Measurements from ENCODE around the gene BPTF. TPM values are rescaled to one million over a fixed set of nuclear protein-coding genes. Genes with fewer than 3 reads are reported as not detected.
"Not testable (repeated sequence)": the region's sequence is repeated elsewhere in the genome, so short reads cannot be mapped to it uniquely, and the experiment has no call there.

The BPTF gene
- total and polyA plus RNA-seq, 2 experiments from 2014 or later = 50.5 to 83.9 TPM

DNA sequence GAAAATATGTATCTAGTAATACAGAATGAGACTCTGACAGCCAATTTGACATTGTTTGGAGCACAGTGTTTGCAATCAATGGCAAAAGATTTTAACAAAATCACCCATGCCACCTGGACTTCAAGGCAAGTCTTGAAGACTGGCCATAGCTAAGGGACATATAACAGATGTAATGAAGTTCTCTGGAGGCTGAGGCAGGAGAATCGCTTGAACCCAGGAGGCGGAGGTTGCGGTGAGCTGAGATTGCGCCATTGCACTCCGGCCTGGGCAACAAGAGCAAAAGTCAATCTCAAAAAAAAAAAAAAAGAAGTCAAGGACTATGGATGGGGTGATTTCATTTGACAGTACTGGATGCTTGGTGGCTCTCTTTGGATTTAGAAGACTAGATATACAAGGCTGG, 5.6 kb upstream of the BPTF start:
- no peak for DNase-seq (ENCODE audit: low read depth in 1 of 2, low spot score in 1 of 2)
- H3K4me3 ChIP-seq = no peak overlapping the region
- no peaks in the 10 kb centered on the region for H3K4me1 ChIP-seq (ENCODE audit: low read depth)
- H3K27me3 ChIP-seq = no peaks in the 10 kb centered on the region
- H3K36me3 ChIP-seq = no peaks in the 10 kb centered on the region
- no peaks in the 10 kb centered on the region for H3K9me3 ChIP-seq (ENCODE audit: low read depth)
- TF ChIP-seq, protein P1, sequence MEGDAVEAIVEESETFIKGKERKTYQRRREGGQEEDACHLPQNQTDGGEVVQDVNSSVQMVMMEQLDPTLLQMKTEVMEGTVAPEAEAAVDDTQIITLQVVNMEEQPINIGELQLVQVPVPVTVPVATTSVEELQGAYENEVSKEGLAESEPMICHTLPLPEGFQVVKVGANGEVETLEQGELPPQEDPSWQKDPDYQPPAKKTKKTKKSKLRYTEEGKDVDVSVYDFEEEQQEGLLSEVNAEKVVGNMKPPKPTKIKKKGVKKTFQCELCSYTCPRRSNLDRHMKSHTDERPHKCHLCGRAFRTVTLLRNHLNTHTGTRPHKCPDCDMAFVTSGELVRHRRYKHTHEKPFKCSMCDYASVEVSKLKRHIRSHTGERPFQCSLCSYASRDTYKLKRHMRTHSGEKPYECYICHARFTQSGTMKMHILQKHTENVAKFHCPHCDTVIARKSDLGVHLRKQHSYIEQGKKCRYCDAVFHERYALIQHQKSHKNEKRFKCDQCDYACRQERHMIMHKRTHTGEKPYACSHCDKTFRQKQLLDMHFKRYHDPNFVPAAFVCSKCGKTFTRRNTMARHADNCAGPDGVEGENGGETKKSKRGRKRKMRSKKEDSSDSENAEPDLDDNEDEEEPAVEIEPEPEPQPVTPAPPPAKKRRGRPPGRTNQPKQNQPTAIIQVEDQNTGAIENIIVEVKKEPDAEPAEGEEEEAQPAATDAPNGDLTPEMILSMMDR (IDR thresholded peaks at IDR 0.05; ENCODE audit: low read depth, low read length) = no peak
- no peak overlapping the region for H3K27ac ChIP-seq

DNA sequence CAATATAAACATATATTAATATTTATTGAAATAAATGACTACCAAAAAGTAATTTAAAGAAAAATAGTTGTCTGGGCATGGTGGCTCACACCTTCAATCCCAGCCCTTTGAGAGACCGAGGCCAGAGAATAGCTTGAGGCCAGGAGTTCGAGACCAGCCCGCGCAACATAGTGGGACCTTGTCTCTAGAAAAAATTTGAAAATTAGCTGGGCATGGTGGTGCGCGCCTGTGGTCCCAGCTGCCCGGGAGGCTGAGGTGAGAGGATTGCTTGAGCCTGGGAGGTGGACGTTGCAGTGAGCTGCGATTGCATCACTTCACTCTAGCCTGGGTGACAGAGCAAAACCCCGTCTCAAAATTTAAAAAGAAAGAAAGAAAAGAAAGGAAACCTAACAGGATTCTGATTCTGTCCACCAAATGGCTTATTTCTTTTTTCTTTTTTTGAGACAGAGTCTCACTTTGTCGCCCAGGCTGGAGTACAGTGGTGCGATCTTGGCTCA, 3.4 kb upstream of the BPTF start:
- H3K36me3 ChIP-seq = no peaks in the 10 kb centered on the region
- no peaks in the 10 kb centered on the region for H3K27me3 ChIP-seq
- H3K4me1 ChIP-seq (ENCODE audit: low read depth) = no peaks in the 10 kb centered on the region
- H3K27ac ChIP-seq = no peak overlapping the region
- TF ChIP-seq, protein P1 (IDR thresholded peaks at IDR 0.05; ENCODE audit: low read depth, low read length) = no peak
- no peak for DNase-seq (ENCODE audit: low read depth in 1 of 2, low spot score in 1 of 2)
- H3K9me3 ChIP-seq (ENCODE audit: low read depth) = no peaks in the 10 kb centered on the region
- H3K4me3 ChIP-seq = no peak overlapping the region

- Histone ChIP-seq H3K4me1 (ENCODE audit: low read depth) (peaks cover 26% of the 10 kb centered on the region), H3K4me3 (peak overlapping the region; percentile 76), H3K27ac (peak overlapping the region; percentile 96)
- H3K27me3 ChIP-seq; H3K36me3 ChIP-seq; H3K9me3 ChIP-seq (ENCODE audit: low read depth): not testable (repeated sequence)
- peak; percentile 29 to 31 for DNase-seq (ENCODE audit: low read depth in 1 of 2, low spot score in 1 of 2)
Observed at GRCh38 chr17:67825627-67826601, 611 bp downstream of the BPTF start.

GRCh38 chr17:67829331-67829730, 4.0 kb downstream of the BPTF start:
- DNase-seq (ENCODE audit: low read depth in 1 of 2, low spot score in 1 of 2) = no peak
- peak overlapping the region; percentile 8 for H3K4me3 ChIP-seq
- TF ChIP-seq, protein P1 (IDR thresholded peaks at IDR 0.05; ENCODE audit: low read depth, low read length) = no peak

GRCh38 chr17:67830440-67830839, 5.1 kb downstream of the BPTF start:
- H3K27me3 ChIP-seq = no peaks in the 10 kb centered on the region
- peak overlapping the region; percentile 89 for H3K27ac ChIP-seq
- H3K9me3 ChIP-seq (ENCODE audit: low read depth) = no peaks in the 10 kb centered on the region
- H3K36me3 ChIP-seq = no peaks in the 10 kb centered on the region
- DNase-seq (ENCODE audit: low read depth in 1 of 2, low spot score in 1 of 2) = peak; percentile 45 to 64
- peaks cover 31% of the 10 kb centered on the region for H3K4me1 ChIP-seq (ENCODE audit: low read depth)
- TF ChIP-seq, protein P1 (IDR thresholded peaks at IDR 0.05; ENCODE audit: low read depth, low read length) = no peak
- H3K4me3 ChIP-seq = no peak overlapping the region

More at GRCh38 chr17:67829331-67829730, 4.0 kb downstream of the BPTF start:
- H3K9me3 ChIP-seq (ENCODE audit: low read depth) = no peaks in the 10 kb centered on the region
- no peaks in the 10 kb centered on the region for H3K36me3 ChIP-seq
- peaks cover 31% of the 10 kb centered on the region for H3K4me1 ChIP-seq (ENCODE audit: low read depth)
- H3K27me3 ChIP-seq = no peaks in the 10 kb centered on the region
- peak overlapping the region; percentile 89 for H3K27ac ChIP-seq

DNA sequence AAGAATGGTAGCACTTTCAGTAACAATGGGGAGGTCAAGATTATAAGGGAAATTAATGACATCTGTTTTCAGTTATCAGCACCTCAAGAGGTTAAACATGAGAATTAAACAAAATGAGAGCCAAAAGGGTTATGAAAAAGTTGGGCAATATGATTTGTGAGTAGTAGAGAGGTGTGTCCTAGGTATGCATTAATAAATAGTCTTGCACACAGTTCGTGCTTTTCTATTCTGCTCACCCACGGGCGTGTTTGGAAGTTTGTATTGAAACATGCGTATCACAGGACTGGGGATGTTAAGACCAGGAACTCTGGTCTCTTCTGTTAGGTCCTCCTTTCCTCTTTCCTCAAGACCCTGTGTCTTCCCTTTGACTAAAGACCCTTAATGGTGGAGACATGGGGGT, 6.0 kb downstream of the BPTF start:
- no peak for DNase-seq (ENCODE audit: low read depth in 1 of 2, low spot score in 1 of 2)
- TF ChIP-seq, protein P1 (IDR thresholded peaks at IDR 0.05; ENCODE audit: low read depth, low read length) = no peak
- H3K27ac ChIP-seq = peak overlapping the region; percentile 89
- H3K4me1 ChIP-seq (ENCODE audit: low read depth) = peaks cover 34% of the 10 kb centered on the region
- no peaks in the 10 kb centered on the region for H3K36me3 ChIP-seq
- no peak overlapping the region for H3K4me3 ChIP-seq
- no peaks in the 10 kb centered on the region for H3K9me3 ChIP-seq (ENCODE audit: low read depth)
- H3K27me3 ChIP-seq = no peaks in the 10 kb centered on the region

Data from cardiac muscle cell (in vitro differentiated cells and primary cell).